HepG2 (cell line): Measurements from ENCODE around the gene ITCH. TPM values are rescaled to one million over a fixed set of nuclear protein-coding genes. Genes with fewer than 3 reads are reported as not detected.

Experiments used
- CEBPB ChIP-seq: IDR thresholded peaks from 2 replicates; pipeline ENCODE4 v1.6.1; 2011; ENCODE audit warnings: low read depth, low read length, improper control_type of control experiment, borderline replicate concordance
- ETV6 ChIP-seq: sonication (generic); formaldehyde crosslinking; conservative IDR thresholded peaks from 2 replicates; pipeline ENCODE4 v1.4.0; 2020; ENCODE audit warnings: missing genetic modification reagents
- FOXK1 ChIP-seq: sonication (generic); formaldehyde crosslinking; IDR thresholded peaks from 2 replicates; pipeline ENCODE4 v1.4.0; 2020; ENCODE audit warnings: low read depth, missing genetic modification reagents, borderline replicate concordance
- GLI4 ChIP-seq: sonication (generic); formaldehyde crosslinking; IDR thresholded peaks from 2 replicates; pipeline ENCODE4 v1.5.1; 2020; ENCODE audit warnings: missing genetic modification reagents, mild to moderate bottlenecking, moderate library complexity, borderline replicate concordance
- HDAC6 ChIP-seq: fragments of 200-600 bp; sonication (generic); IDR thresholded peaks from 2 replicates; pipeline ENCODE4 v1.7.0; 2017; ENCODE audit warnings: mild to moderate bottlenecking, antibody characterized with exemption, low read length, low read depth
- TMF1 ChIP-seq: sonication (generic); formaldehyde crosslinking; IDR thresholded peaks from 2 replicates; pipeline ENCODE4 v1.8.1; 2022; ENCODE audit warnings: low read depth, missing genetic modification reagents
- ZFP41 ChIP-seq: sonication (generic); formaldehyde crosslinking; IDR thresholded peaks from 2 replicates; pipeline ENCODE4 v1.4.0; 2020; ENCODE audit warnings: mild to moderate bottlenecking, missing genetic modification reagents, borderline replicate concordance
- ZNF20 ChIP-seq: sonication (generic); formaldehyde crosslinking; IDR thresholded peaks from 2 replicates; pipeline ENCODE4 v1.4.0; 2020; ENCODE audit warnings: mild to moderate bottlenecking, moderate library complexity, missing genetic modification reagents
- ZNF335 ChIP-seq: sonication (generic); formaldehyde crosslinking; IDR thresholded peaks from 2 replicates; pipeline ENCODE4 v1.4.0; 2020; ENCODE audit warnings: missing genetic modification reagents
- ZNF614 ChIP-seq: IDR thresholded peaks from 2 replicates; pipeline ENCODE4 v1.6.1; 2018; ENCODE audit warnings: missing biosample characterization, missing genetic modification reagents, inconsistent platforms, borderline replicate concordance
- polyA plus RNA-seq, 8 experiments: library from polyadenylated mRNA; depleted of rRNA in 3 of 8; stranded (reverse) in 7 of 8; unstranded in 1 of 8; fragments of >200 nt; fragmentation: Illumina TruSeq in 4 of 8; extraction: Trizol in 4 of 8; gene quantifications; 2 replicates each; pipeline versions ENCODE4 v1.2.1 to v1.2.3, GENCODE V29; 2011 to 2016; ENCODE audit warnings: low read depth in 4 of 8, missing spikeins in 1 of 8, mixed read lengths in 1 of 8; ENCODE audit not compliant: insufficient read depth in 1 of 8
- total RNA-seq, 5 experiments: library from RNA; depleted of rRNA; stranded (reverse); fragments of >200 nt; fragmentation: Illumina TruSeq; extraction: Trizol; gene quantifications; 2 replicates each; pipeline ENCODE4 v1.2.3, GENCODE V29; 2016; ENCODE audit warnings: low read depth in 1 of 5
- TF ChIP-seq, protein P1 (sequence below): sonication (generic); formaldehyde crosslinking; IDR thresholded peaks from 2 replicates; pipeline ENCODE4 v1.4.0; 2020; ENCODE audit warnings: low read depth, mild to moderate bottlenecking, missing genetic modification reagents
- TF ChIP-seq, protein P2 (sequence below): sonication (generic); formaldehyde crosslinking; IDR thresholded peaks from 2 replicates; pipeline ENCODE4 v1.4.0; 2020; ENCODE audit warnings: mild to moderate bottlenecking, missing genetic modification reagents
- TF ChIP-seq, protein P3 (sequence below): sonication (generic); formaldehyde crosslinking; IDR thresholded peaks from 2 replicates; pipeline ENCODE4 v1.4.0; 2020; ENCODE audit warnings: mild to moderate bottlenecking, missing genetic modification reagents, borderline replicate concordance

The ITCH gene
- total and polyA plus RNA-seq, 2 of the 13 experiments (the other 11 are each of a cell fraction or from before 2014, with no cell fraction given) = 20.5 to 112 TPM

DNA sequence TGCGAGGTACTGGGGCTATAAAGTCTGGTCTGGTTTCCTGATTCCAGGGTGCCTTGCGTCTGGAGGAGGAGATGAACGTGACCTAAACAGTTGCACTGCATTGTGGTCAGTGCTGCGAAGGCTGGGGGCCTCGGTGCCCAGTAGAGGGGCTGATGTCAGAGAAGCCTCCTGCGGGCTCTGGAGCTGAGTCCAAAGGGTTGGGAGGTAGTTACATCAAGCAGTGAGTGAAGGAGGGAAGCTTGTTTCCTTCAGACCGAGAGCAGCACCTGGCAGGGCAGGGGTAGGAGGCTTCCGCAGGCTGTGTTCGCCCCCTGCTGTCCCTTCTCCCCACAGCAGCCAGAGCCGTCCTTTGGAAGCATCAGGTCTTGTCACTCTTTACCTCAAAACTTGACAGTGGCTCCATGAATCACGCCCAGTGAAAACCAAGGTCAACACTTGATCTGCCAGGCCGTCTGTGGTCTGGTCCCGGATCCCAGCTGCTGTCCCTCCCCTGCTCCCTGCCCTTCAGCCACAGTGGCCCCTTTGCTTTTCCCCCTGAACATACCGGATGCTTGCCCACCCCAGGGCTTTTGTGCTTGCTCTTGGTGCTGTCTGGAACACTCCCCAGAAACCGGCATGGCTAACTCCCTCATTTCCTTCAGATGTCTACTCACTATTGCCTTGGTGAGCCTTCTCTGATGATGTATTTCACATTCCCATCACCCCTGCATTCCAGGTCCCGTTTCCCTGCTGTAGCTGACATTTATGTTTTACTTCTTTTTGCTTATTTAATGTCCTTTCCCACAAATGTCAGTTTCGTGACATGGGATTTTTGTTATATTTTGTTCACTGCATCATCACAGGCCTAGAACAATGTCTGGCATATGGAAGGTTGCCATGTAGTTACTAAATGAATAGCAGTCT, 160.1 kb downstream of the ITCH start (continued):
- TF ChIP-seq, protein P1, sequence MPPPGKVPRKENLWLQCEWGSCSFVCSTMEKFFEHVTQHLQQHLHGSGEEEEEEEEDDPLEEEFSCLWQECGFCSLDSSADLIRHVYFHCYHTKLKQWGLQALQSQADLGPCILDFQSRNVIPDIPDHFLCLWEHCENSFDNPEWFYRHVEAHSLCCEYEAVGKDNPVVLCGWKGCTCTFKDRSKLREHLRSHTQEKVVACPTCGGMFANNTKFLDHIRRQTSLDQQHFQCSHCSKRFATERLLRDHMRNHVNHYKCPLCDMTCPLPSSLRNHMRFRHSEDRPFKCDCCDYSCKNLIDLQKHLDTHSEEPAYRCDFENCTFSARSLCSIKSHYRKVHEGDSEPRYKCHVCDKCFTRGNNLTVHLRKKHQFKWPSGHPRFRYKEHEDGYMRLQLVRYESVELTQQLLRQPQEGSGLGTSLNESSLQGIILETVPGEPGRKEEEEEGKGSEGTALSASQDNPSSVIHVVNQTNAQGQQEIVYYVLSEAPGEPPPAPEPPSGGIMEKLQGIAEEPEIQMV (CRISPR knock-in tag) = 0 out of 2 replicates have a peak, but pooled peaks have one; percentile 47
- TF ChIP-seq ZNF335 (CRISPR knock-in tag) (no peak), CEBPB (no peak), HDAC6 (no peak), ZNF20 (no peak), TMF1 (no peak), ZFP41 (CRISPR knock-in tag) (no peak), GLI4 (CRISPR knock-in tag) (no peak), ETV6 (no peak), ZNF614 (CRISPR knock-in tag) (no peak), FOXK1 (CRISPR knock-in tag) (peak; percentile 46; the same call in 1 of the 2 replicates)
- TF ChIP-seq, protein P2, sequence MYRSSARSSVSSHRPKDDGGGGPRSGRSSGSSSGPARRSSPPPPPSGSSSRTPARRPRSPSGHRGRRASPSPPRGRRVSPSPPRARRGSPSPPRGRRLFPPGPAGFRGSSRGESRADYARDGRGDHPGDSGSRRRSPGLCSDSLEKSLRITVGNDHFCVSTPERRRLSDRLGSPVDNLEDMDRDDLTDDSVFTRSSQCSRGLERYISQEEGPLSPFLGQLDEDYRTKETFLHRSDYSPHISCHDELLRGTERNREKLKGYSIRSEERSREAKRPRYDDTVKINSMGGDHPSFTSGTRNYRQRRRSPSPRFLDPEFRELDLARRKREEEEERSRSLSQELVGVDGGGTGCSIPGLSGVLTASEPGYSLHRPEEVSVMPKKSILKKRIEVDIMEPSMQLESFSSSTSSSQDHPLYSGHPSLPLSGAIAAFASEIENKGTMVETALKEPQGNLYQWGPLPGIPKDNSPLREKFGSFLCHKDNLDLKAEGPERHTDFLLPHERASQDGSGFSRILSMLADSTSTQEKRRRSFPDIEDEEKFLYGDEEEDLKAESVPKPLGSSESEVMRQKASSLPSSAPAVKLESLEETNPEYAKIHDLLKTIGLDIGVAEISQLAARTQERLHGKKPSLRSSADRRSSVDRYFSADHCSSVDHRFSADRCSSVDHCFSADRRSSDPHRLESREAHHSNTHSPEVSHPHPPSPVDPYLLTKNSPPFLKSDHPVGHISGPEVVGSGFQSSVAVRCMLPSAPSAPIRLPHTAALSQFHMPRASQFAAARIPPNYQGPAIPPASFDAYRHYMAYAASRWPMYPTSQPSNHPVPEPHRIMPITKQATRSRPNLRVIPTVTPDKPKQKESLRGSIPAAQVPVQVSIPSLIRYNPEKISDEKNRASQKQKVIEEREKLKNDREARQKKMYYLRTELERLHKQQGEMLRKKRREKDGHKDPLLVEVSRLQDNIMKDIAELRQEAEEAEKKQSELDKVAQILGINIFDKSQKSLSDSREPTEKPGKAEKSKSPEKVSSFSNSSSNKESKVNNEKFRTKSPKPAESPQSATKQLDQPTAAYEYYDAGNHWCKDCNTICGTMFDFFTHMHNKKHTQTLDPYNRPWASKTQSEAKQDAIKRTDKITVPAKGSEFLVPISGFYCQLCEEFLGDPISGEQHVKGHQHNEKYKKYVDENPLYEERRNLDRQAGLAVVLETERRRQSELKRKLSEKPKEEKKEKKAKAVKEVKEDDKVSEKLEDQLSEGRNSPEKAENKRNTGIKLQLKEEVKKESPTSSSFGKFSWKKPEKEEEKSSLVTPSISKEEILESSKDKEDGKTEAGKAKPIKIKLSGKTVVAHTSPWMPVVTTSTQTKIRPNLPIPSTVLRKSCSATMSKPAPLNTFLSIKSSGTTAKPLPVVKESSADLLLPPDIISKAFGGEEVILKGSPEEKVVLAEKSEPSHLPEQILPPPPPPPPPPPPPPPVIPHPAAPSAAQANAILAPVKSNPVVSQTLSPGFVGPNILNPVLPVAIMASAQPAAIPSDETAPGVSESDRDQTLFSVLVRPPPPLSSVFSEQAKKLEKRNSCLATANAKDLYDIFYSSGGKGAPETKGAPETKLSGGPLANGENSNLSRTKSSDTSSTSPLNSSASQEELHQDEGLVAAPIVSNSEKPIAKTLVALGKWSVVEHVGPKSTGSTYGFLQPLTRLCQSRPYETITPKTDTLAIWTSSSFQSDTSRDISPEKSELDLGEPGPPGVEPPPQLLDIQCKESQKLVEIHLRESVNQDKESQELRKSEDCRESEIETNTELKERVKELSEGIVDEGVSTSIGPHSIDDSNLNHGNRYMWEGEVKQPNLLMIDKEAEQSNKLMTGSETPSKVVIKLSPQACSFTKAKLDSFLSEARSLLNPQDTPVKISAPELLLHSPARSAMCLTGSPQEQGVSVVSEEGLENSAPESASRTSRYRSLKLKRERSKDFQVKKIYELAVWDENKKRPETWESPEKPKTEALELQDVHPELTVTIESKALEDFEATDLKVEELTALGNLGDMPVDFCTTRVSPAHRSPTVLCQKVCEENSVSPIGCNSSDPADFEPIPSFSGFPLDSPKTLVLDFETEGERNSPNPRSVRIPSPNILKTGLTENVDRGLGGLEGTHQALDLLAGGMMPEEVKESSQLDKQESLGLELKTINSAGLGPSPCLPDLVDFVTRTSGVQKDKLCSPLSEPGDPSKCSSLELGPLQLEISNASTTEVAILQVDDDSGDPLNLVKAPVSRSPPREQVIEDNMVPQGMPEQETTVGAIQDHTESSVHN (CRISPR knock-in tag) = 0 out of 2 replicates have a peak, but pooled peaks have one; percentile 0
- TF ChIP-seq, protein P3, sequence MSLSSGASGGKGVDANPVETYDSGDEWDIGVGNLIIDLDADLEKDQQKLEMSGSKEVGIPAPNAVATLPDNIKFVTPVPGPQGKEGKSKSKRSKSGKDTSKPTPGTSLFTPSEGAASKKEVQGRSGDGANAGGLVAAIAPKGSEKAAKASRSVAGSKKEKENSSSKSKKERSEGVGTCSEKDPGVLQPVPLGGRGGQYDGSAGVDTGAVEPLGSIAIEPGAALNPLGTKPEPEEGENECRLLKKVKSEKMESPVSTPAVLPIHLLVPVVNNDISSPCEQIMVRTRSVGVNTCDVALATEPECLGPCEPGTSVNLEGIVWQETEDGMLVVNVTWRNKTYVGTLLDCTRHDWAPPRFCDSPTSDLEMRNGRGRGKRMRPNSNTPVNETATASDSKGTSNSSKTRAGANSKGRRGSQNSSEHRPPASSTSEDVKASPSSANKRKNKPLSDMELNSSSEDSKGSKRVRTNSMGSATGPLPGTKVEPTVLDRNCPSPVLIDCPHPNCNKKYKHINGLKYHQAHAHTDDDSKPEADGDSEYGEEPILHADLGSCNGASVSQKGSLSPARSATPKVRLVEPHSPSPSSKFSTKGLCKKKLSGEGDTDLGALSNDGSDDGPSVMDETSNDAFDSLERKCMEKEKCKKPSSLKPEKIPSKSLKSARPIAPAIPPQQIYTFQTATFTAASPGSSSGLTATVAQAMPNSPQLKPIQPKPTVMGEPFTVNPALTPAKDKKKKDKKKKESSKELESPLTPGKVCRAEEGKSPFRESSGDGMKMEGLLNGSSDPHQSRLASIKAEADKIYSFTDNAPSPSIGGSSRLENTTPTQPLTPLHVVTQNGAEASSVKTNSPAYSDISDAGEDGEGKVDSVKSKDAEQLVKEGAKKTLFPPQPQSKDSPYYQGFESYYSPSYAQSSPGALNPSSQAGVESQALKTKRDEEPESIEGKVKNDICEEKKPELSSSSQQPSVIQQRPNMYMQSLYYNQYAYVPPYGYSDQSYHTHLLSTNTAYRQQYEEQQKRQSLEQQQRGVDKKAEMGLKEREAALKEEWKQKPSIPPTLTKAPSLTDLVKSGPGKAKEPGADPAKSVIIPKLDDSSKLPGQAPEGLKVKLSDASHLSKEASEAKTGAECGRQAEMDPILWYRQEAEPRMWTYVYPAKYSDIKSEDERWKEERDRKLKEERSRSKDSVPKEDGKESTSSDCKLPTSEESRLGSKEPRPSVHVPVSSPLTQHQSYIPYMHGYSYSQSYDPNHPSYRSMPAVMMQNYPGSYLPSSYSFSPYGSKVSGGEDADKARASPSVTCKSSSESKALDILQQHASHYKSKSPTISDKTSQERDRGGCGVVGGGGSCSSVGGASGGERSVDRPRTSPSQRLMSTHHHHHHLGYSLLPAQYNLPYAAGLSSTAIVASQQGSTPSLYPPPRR (CRISPR knock-in tag) = no peak; the same call in 1 of the 2 replicates
